Measurements from ENCODE around the gene SMC1B.

GRCh38 chr22:45351956-45352355 lies 61.4 kb downstream of the SMC1B start:
- TF ChIP-seq, protein P1, sequence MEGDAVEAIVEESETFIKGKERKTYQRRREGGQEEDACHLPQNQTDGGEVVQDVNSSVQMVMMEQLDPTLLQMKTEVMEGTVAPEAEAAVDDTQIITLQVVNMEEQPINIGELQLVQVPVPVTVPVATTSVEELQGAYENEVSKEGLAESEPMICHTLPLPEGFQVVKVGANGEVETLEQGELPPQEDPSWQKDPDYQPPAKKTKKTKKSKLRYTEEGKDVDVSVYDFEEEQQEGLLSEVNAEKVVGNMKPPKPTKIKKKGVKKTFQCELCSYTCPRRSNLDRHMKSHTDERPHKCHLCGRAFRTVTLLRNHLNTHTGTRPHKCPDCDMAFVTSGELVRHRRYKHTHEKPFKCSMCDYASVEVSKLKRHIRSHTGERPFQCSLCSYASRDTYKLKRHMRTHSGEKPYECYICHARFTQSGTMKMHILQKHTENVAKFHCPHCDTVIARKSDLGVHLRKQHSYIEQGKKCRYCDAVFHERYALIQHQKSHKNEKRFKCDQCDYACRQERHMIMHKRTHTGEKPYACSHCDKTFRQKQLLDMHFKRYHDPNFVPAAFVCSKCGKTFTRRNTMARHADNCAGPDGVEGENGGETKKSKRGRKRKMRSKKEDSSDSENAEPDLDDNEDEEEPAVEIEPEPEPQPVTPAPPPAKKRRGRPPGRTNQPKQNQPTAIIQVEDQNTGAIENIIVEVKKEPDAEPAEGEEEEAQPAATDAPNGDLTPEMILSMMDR (IDR thresholded peaks at IDR 0.05 in 2 of 3, conservative IDR thresholded peaks at IDR 0.05 in 1 of 3; ENCODE audit: insufficient read depth in 2 of 3, low read depth in 1 of 3, low read length in 3 of 3): no peak
- TF ChIP-seq MYBL2 (IDR thresholded peaks at IDR 0.05; ENCODE audit: low read depth) (no peak), MYBL2 (CRISPR knock-in tag; IDR thresholded peaks at IDR 0.05; ENCODE audit: borderline replicate concordance) (no peak), THAP7 (CRISPR knock-in tag; IDR thresholded peaks at IDR 0.05) (no peak), ZNF232 (CRISPR knock-in tag; IDR thresholded peaks at IDR 0.05) (no peak), TEAD4 (IDR thresholded peaks at IDR 0.05; ENCODE audit: low read length) (no peak), TEAD4 (CRISPR knock-in tag; IDR thresholded peaks at IDR 0.05; ENCODE audit: borderline replicate concordance) (no peak), ZNF444 (CRISPR knock-in tag; IDR thresholded peaks at IDR 0.05) (no peak), ELF4 (CRISPR knock-in tag; IDR thresholded peaks at IDR 0.05) (no peak), PHF8 (IDR thresholded peaks at IDR 0.05; ENCODE audit: borderline replicate concordance, low read length) (no peak), FOXA3 (CRISPR knock-in tag; conservative IDR thresholded peaks at IDR 0.05 in 1 of 2, IDR thresholded peaks at IDR 0.05 in 1 of 2) (no peak), POLR2AphosphoS2 (IDR thresholded peaks at IDR 0.05; ENCODE audit: low read length) (no peak), TCF7L2 (IDR thresholded peaks at IDR 0.05; ENCODE audit: low read depth, low read length) (no peak)
- TF ChIP-seq, protein P2, sequence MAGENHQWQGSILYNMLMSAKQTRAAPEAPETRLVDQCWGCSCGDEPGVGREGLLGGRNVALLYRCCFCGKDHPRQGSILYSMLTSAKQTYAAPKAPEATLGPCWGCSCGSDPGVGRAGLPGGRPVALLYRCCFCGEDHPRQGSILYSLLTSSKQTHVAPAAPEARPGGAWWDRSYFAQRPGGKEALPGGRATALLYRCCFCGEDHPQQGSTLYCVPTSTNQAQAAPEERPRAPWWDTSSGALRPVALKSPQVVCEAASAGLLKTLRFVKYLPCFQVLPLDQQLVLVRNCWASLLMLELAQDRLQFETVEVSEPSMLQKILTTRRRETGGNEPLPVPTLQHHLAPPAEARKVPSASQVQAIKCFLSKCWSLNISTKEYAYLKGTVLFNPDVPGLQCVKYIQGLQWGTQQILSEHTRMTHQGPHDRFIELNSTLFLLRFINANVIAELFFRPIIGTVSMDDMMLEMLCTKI (IDR thresholded peaks at IDR 0.05; ENCODE audit: partially characterized antibody): no peak

Measured in K562 (cell line).